Right lobe of liver (tissue), 4 donors: ENCODE results near the gene BTBD18.
A peak's percentile ranks its signal among the peaks of the same experiment; 100 is the strongest.

Source experiments
- CTCF ChIP-seq, 4 donors: fragments of 200-600 bp in 3 of 4; fragments of 450-650 bp in 1 of 4; IDR thresholded peaks; one replicate each; pipeline versions ENCODE4 v1.5.1 to v1.8.0; 2016 to 2022; ENCODE audit warnings: antibody characterized with exemption in 4 of 4, mild to moderate bottlenecking in 2 of 4
- POLR2A ChIP-seq: fragments of 450-650 bp; IDR thresholded peaks from one replicate; pipeline ENCODE4 v1.6.1; 2017; ENCODE audit warnings: antibody characterized with exemption, mild to moderate bottlenecking
- donor health status: DM: no; HTN: no; CAD: no.
- donor health status: DM: no; HTN: no; CAD: no.
- donor health status: DM: no; HTN: yes; CAD: no.

DNA sequence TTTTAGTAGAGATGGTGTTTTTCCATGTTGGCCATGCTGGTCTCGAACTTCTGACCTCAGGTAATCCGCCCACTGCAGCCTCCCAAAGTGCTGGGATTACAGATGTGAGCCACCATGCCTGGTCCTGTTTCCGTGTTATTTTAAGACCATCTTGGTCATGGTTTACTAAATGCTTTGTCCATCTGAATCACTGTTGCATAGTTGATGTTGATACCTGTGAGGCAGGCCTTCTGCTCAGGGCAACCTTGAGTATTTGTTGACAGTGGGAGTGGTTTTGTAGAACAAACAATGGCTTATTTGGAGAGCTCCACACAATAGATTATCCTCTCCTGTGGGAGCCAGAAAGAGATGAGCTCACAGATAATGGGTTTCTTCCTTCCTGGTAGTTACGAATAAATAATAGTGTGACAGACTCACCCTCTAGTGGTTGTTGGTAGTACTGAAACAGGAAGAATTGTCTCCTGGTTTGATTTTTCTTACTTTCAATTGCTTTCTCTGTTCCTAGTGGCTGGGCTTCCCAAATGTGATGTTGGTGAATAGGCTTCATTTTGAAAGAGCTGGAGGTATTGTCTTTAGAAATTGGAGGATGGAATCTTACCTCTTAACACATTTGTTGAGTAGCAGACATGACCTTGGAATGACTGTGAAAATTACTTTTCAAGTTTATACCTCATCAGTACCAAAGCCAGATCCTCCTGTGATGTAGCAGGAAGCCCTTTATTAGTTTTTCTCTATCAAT is 49.0 kb upstream of the BTBD18 start:
- TF ChIP-seq CTCF (IDR thresholded peaks at IDR 0.05) (peak; percentile 87 to 99 (median 90)), POLR2A (no peak)
